ENCODE measurements around the gene PDS5B. TPM values are rescaled to one million over a fixed set of nuclear protein-coding genes. Genes with fewer than 3 reads are reported as not detected.

Gene PDS5B
- total and polyA plus RNA-seq, 10 of the 15 experiments (the other 5 are each of a cell fraction or from before 2014, with no cell fraction given) = 15.4 to 55.3 (median 30.7) TPM

DNA sequence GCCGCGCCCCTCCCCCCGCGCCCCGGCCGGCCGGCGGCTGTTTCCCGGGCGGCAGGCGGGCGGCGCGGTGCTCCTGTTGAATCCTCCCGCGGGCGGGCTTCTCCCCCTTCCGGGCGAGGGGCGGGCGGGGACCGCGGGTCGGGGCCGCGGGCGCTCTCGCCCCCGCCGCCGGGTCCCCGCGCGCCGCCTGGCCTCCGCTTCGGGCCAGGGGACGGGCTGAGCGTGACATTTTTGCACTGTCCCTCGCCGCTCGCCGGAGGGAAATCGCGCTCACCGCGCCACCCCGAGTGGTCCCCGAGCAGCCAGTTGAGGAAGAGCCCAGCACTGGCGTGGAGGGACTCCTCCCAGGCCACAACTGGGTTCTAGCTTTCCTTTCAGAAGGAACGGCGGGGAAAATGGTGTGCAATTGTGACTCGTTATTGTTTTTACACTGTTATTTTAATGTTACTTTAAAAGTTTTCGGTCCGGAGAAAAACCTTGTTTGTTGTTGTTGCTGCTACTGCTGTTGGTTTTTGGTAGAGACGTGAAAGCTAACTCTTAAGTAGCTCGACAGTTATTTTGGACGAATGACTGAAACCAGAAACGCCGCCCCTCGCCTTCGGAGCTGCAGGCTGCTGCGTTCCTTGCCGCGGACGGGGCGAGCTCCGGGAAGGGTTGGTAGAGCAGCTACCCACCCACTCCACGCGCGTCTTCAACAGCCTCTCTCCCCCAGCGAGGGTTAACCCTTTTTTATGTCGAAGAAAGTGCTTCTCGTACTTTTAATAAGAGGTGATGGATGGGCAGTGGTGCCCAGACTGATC lies 959 bp downstream of the PDS5B start (continued):
- TF ChIP-seq MYB (IDR thresholded peaks at IDR 0.05; ENCODE audit: borderline replicate concordance, low read depth, low read length) (no peak), ZBED1 (IDR thresholded peaks at IDR 0.05; ENCODE audit: borderline replicate concordance) (no peak), HDGF (IDR thresholded peaks at IDR 0.05) (no peak), IKZF1 (conservative IDR thresholded peaks at IDR 0.05) (no peak; the same call in none of the 2 replicates), NFYB (IDR thresholded peaks at IDR 0.05; ENCODE audit: insufficient read depth, low read depth, low read length) (no peak), PAX5 (IDR thresholded peaks at IDR 0.05; ENCODE audit: borderline replicate concordance, low read depth, low read length) (no peak), TBL1XR1 (IDR thresholded peaks at IDR 0.05; ENCODE audit: low read depth, low read length) (no peak), IKZF2 (IDR thresholded peaks at IDR 0.05) (peak in 1 of 2 experiments; percentile 22; a peak in 2 of 4 replicates), ZSCAN29 (IDR thresholded peaks at IDR 0.05) (no peak), ZNF207 (IDR thresholded peaks at IDR 0.05; ENCODE audit: borderline replicate concordance) (no peak), GABPA (IDR thresholded peaks at IDR 0.05; ENCODE audit: low read depth) (no peak), SRF (IDR thresholded peaks at IDR 0.05; ENCODE audit: low read depth in 2 of 2, low read length in 2 of 2) (no peak), NFIC (IDR thresholded peaks at IDR 0.05; ENCODE audit: low read depth, low read length) (no peak), TAF1 (IDR thresholded peaks at IDR 0.05; ENCODE audit: borderline replicate concordance, low read depth, low read length) (no peak)
- TF ChIP-seq, protein P1, sequence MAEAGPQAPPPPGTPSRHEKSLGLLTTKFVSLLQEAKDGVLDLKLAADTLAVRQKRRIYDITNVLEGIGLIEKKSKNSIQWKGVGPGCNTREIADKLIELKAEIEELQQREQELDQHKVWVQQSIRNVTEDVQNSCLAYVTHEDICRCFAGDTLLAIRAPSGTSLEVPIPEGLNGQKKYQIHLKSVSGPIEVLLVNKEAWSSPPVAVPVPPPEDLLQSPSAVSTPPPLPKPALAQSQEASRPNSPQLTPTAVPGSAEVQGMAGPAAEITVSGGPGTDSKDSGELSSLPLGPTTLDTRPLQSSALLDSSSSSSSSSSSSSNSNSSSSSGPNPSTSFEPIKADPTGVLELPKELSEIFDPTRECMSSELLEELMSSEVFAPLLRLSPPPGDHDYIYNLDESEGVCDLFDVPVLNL (IDR thresholded peaks at IDR 0.05; ENCODE audit: low read depth, low read length) = 0 out of 2 replicates have a peak, but pooled peaks have one; percentile 26
- TF ChIP-seq, protein P2, sequence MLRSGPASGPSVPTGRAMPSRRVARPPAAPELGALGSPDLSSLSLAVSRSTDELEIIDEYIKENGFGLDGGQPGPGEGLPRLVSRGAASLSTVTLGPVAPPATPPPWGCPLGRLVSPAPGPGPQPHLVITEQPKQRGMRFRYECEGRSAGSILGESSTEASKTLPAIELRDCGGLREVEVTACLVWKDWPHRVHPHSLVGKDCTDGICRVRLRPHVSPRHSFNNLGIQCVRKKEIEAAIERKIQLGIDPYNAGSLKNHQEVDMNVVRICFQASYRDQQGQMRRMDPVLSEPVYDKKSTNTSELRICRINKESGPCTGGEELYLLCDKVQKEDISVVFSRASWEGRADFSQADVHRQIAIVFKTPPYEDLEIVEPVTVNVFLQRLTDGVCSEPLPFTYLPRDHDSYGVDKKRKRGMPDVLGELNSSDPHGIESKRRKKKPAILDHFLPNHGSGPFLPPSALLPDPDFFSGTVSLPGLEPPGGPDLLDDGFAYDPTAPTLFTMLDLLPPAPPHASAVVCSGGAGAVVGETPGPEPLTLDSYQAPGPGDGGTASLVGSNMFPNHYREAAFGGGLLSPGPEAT (IDR thresholded peaks at IDR 0.05; ENCODE audit: low read depth) = peak; percentile 25; the same call in 1 of the 2 replicates
- TF ChIP-seq, protein P3, sequence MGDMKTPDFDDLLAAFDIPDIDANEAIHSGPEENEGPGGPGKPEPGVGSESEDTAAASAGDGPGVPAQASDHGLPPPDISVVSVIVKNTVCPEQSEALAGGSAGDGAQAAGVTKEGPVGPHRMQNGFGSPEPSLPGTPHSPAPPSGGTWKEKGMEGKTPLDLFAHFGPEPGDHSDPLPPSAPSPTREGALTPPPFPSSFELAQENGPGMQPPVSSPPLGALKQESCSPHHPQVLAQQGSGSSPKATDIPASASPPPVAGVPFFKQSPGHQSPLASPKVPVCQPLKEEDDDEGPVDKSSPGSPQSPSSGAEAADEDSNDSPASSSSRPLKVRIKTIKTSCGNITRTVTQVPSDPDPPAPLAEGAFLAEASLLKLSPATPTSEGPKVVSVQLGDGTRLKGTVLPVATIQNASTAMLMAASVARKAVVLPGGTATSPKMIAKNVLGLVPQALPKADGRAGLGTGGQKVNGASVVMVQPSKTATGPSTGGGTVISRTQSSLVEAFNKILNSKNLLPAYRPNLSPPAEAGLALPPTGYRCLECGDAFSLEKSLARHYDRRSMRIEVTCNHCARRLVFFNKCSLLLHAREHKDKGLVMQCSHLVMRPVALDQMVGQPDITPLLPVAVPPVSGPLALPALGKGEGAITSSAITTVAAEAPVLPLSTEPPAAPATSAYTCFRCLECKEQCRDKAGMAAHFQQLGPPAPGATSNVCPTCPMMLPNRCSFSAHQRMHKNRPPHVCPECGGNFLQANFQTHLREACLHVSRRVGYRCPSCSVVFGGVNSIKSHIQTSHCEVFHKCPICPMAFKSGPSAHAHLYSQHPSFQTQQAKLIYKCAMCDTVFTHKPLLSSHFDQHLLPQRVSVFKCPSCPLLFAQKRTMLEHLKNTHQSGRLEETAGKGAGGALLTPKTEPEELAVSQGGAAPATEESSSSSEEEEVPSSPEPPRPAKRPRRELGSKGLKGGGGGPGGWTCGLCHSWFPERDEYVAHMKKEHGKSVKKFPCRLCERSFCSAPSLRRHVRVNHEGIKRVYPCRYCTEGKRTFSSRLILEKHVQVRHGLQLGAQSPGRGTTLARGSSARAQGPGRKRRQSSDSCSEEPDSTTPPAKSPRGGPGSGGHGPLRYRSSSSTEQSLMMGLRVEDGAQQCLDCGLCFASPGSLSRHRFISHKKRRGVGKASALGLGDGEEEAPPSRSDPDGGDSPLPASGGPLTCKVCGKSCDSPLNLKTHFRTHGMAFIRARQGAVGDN (IDR thresholded peaks at IDR 0.05) = no peak
- TF ChIP-seq, protein P4, sequence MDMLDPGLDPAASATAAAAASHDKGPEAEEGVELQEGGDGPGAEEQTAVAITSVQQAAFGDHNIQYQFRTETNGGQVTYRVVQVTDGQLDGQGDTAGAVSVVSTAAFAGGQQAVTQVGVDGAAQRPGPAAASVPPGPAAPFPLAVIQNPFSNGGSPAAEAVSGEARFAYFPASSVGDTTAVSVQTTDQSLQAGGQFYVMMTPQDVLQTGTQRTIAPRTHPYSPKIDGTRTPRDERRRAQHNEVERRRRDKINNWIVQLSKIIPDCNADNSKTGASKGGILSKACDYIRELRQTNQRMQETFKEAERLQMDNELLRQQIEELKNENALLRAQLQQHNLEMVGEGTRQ (IDR thresholded peaks at IDR 0.05; ENCODE audit: borderline replicate concordance, low read depth, low read length) = no peak
- TF ChIP-seq, protein P5, sequence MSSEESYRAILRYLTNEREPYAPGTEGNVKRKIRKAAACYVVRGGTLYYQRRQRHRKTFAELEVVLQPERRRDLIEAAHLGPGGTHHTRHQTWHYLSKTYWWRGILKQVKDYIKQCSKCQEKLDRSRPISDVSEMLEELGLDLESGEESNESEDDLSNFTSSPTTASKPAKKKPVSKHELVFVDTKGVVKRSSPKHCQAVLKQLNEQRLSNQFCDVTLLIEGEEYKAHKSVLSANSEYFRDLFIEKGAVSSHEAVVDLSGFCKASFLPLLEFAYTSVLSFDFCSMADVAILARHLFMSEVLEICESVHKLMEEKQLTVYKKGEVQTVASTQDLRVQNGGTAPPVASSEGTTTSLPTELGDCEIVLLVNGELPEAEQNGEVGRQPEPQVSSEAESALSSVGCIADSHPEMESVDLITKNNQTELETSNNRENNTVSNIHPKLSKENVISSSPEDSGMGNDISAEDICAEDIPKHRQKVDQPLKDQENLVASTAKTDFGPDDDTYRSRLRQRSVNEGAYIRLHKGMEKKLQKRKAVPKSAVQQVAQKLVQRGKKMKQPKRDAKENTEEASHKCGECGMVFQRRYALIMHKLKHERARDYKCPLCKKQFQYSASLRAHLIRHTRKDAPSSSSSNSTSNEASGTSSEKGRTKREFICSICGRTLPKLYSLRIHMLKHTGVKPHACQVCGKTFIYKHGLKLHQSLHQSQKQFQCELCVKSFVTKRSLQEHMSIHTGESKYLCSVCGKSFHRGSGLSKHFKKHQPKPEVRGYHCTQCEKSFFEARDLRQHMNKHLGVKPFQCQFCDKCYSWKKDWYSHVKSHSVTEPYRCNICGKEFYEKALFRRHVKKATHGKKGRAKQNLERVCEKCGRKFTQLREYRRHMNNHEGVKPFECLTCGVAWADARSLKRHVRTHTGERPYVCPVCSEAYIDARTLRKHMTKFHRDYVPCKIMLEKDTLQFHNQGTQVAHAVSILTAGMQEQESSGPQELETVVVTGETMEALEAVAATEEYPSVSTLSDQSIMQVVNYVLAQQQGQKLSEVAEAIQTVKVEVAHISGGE (CRISPR knock-in tag; IDR thresholded peaks at IDR 0.05) = no peak

Measured in GM12878 (cell line).